Measurements from ENCODE around the gene SRPX.

Gene SRPX

GRCh38 chrX:38220415-38221390, at the start of gene SRPX:
SRPX (minus strand) TSS chrX:38220871; CDS start chrX:38220792, 79 bp downstream.
- DNase-seq = peak; percentile 43

GRCh38 chrX:38268011-38268410, 47.3 kb upstream of the SRPX start:
- DNase-seq = no peak

GRCh38 chrX:38262715-38263620, 42.3 kb upstream of the SRPX start:
- DNase-seq = peak; percentile 11

- no peak for DNase-seq
Measured at GRCh38 chrX:38260231-38260630, 39.6 kb upstream of the SRPX start.

- DNase-seq = no peak
Measured at GRCh38 chrX:38256019-38256418, 35.3 kb upstream of the SRPX start.

GRCh38 chrX:38249965-38250364, 29.3 kb upstream of the SRPX start:
- no peak for DNase-seq

- DNase-seq = no peak
Measured at GRCh38 chrX:38247051-38247450, 26.4 kb upstream of the SRPX start.

- DNase-seq = no peak
Measured at GRCh38 chrX:38240541-38240940, 19.9 kb upstream of the SRPX start.

GRCh38 chrX:38236901-38237615, 16.4 kb upstream of the SRPX start:
- peak; percentile 55 for DNase-seq

GRCh38 chrX:38233891-38234667, 13.4 kb upstream of the SRPX start:
- DNase-seq = peak; percentile 80

GRCh38 chrX:38232079-38232686, 11.5 kb upstream of the SRPX start:
- DNase-seq = peak; percentile 65

GRCh38 chrX:38225093-38225492, 4.4 kb upstream of the SRPX start:
- peak; percentile 31 for DNase-seq

GRCh38 chrX:38224160-38224559, 3.5 kb upstream of the SRPX start:
- DNase-seq = no peak

GRCh38 chrX:38221391-38221929, 789 bp upstream of the SRPX start:
- DNase-seq = no peak

GRCh38 chrX:38220024-38220414, 652 bp downstream of the SRPX start:
- peak; percentile 57 for DNase-seq

- no peak for DNase-seq
Measured at GRCh38 chrX:38216642-38217041, 4.0 kb downstream of the SRPX start.

- peak; percentile 79 for DNase-seq
Measured at GRCh38 chrX:38214551-38215531, 5.8 kb downstream of the SRPX start.

GRCh38 chrX:38214044-38214443, 6.6 kb downstream of the SRPX start:
- no peak for DNase-seq

- peak; percentile 58 for DNase-seq
Measured at GRCh38 chrX:38211891-38212635, 8.6 kb downstream of the SRPX start.

Measured in HCEC 1CT (cell line).